CD14-positive monocyte (primary cell): ENCODE results near the gene TNRC6A. TPM values are rescaled to one million over a fixed set of nuclear protein-coding genes. Genes with fewer than 3 reads are reported as not detected.

Experiments used
- DNase-seq, 3 donors: peaks; one replicate each; pipeline ENCODE4 v3.0.0-alpha.2; 2011 to 2022
- H2AFZ ChIP-seq: 2 replicates; pipeline ENCODE4 v1.6.0; 2012; ENCODE audit warnings: mild to moderate bottlenecking, low read depth, low read length, inconsistent platforms; ENCODE audit not compliant: insufficient read depth, poor library complexity, severe bottlenecking
- H3K27ac ChIP-seq, 2 donors: 1 replicate in 1 of 2; 2 replicates in 1 of 2; pipeline ENCODE4 v1.5.1; 2012 to 2013; ENCODE audit warnings: low read length in 2 of 2, control low read depth in 1 of 2, inconsistent platforms in 1 of 2, low read depth in 1 of 2, mild to moderate bottlenecking in 1 of 2
- H3K27me3 ChIP-seq, 2 donors: one replicate each; pipeline versions ENCODE4 v1.6.0 to v1.6.1; 2011 to 2013; ENCODE audit warnings: low read length in 2 of 2; ENCODE audit not compliant: control insufficient read depth in 2 of 2, insufficient read depth in 2 of 2
- H3K36me3 ChIP-seq, 2 donors: replicated peaks in 1 of 2; 1 replicate in 1 of 2; 2 replicates in 1 of 2; pipeline versions ENCODE4 v1.5.1 to v1.6.1; 2012 to 2013; ENCODE audit warnings: low read length in 2 of 2, control low read depth in 1 of 2, inconsistent platforms in 1 of 2, mild to moderate bottlenecking in 1 of 2; ENCODE audit not compliant: insufficient read depth in 2 of 2, control insufficient read depth in 1 of 2
- H3K4me1 ChIP-seq, 2 donors: 1 replicate in 1 of 2; 2 replicates in 1 of 2; pipeline versions ENCODE4 v1.5.1 to v1.6.1; 2012 to 2013; ENCODE audit warnings: low read length in 2 of 2, control low read depth in 1 of 2, inconsistent platforms in 1 of 2, mild to moderate bottlenecking in 1 of 2, moderate library complexity in 1 of 2; ENCODE audit not compliant: insufficient read depth in 2 of 2, control insufficient read depth in 1 of 2
- H3K4me2 ChIP-seq: replicated peaks from 2 replicates; pipeline ENCODE3; 2012; ENCODE audit warnings: low read length, moderate library complexity, mild to moderate bottlenecking; ENCODE audit not compliant: poor library complexity, severe bottlenecking; ENCODE audit errors: extremely low read depth
- H3K4me3 ChIP-seq, 3 experiments: fragments of 200-600 bp in 1 of 3; sonication (generic) in 1 of 3; replicated peaks in 1 of 3; 1 replicate in 2 of 3; 2 replicates in 1 of 3; pipeline ENCODE4 v1.5.1; 2011 to 2013; ENCODE audit warnings: low read length in 3 of 3, mild to moderate bottlenecking in 3 of 3, control low read depth in 2 of 3, low read depth in 2 of 3, inconsistent platforms in 1 of 3, moderate library complexity in 1 of 3
- H3K79me2 ChIP-seq: 2 replicates; pipeline ENCODE4 v1.6.0; 2012; ENCODE audit warnings: mild to moderate bottlenecking, control low read depth, inconsistent platforms, low read length, moderate library complexity; ENCODE audit not compliant: insufficient read depth
- H3K9ac ChIP-seq: 2 replicates; pipeline ENCODE4 v1.6.0; 2017; ENCODE audit warnings: low read length, mild to moderate bottlenecking; ENCODE audit not compliant: insufficient read depth, poor library complexity, severe bottlenecking
- H3K9me3 ChIP-seq, 2 donors: replicated peaks in 1 of 2; 1 replicate in 1 of 2; 2 replicates in 1 of 2; pipeline versions ENCODE4 v1.5.1 to v1.6.1; 2012 to 2013; ENCODE audit warnings: low read length in 2 of 2, control low read depth in 1 of 2; ENCODE audit not compliant: control insufficient read depth in 1 of 2, insufficient read depth in 1 of 2
- H4K20me1 ChIP-seq: 2 replicates; pipeline ENCODE4 v1.6.0; 2012; ENCODE audit warnings: mild to moderate bottlenecking, low read length, control low read depth, moderate library complexity; ENCODE audit not compliant: insufficient read depth
- H3K27ac Mint-ChIP-seq, 7 donors: one replicate each; pipeline ENCODE4 v1.8.0; 2020; ENCODE audit warnings: mild to moderate bottlenecking in 7 of 7, mixed read lengths in 7 of 7, moderate library complexity in 6 of 7, inconsistent platforms in 2 of 7
- H3K27me3 Mint-ChIP-seq, 3 donors: one replicate each; pipeline ENCODE4 v1.8.0; 2021 to 2022; ENCODE audit warnings: low read depth in 3 of 3, mild to moderate bottlenecking in 3 of 3, mixed read lengths in 3 of 3, moderate library complexity in 3 of 3, inconsistent platforms in 1 of 3
- H3K36me3 Mint-ChIP-seq, 2 donors: one replicate each; pipeline ENCODE4 v1.8.0; 2020; ENCODE audit warnings: mixed read lengths in 2 of 2, inconsistent platforms in 1 of 2, mild to moderate bottlenecking in 1 of 2
- H3K4me1 Mint-ChIP-seq: one replicate; pipeline ENCODE4 v1.8.0; 2020; ENCODE audit warnings: mild to moderate bottlenecking, mixed read lengths
- H3K4me3 Mint-ChIP-seq, 2 donors: one replicate each; pipeline ENCODE4 v1.8.0; 2020; ENCODE audit warnings: mild to moderate bottlenecking in 2 of 2, mixed read lengths in 2 of 2, moderate library complexity in 1 of 2
- H3K9me3 Mint-ChIP-seq, 7 donors: one replicate each; pipeline ENCODE4 v1.8.0; 2020 to 2022; ENCODE audit warnings: mixed read lengths in 7 of 7, mild to moderate bottlenecking in 6 of 7, moderate library complexity in 6 of 7, inconsistent platforms in 2 of 7
- WGBS: methylation state at CpG from one replicate; pipeline ENCODE4 v1.1.5; 2013; ENCODE audit warnings: missing lambda C conversion rate; ENCODE audit not compliant: insufficient coverage; 5-methylcytosine and 5-hydroxymethylcytosine counted together
- intact Hi-C, 2 donors: fragments of 100-400 bp; cut with micrococcal nuclease; formaldehyde crosslinking; loops; one replicate each; pipeline versions ENCODE4 v1.15.0 to v1.15.1; 2023
- polyA plus RNA-seq, 3 donors: library from polyadenylated mRNA; depleted of rRNA in 1 of 3; unstranded in 2 of 3; stranded (reverse) in 1 of 3; fragments of 300-500 nt in 2 of 3; fragments of >200 nt in 1 of 3; fragmentation: Illumina TruSeq in 2 of 3; gene quantifications; 1 replicate in 2 of 3; 2 replicates in 1 of 3; pipeline ENCODE4 v1.2.3, GENCODE V29; 2012 to 2021
- TF ChIP-seq, protein P1 (sequence below): fragments of 200-600 bp; IDR thresholded peaks from one replicate; pipeline ENCODE4 v1.8.0; 2022; ENCODE audit warnings: antibody characterized with exemption, mild to moderate bottlenecking

TNRC6A gene
- polyA plus RNA-seq, 3 donors: 3.3 to 36.1 (median 4.0) TPM

GRCh38 chr16:24815021-24815420, 85.6 kb downstream of the TNRC6A start:
- Histone ChIP-seq H3K4me3 (no peak overlapping the region), H3K4me2 (no peak overlapping the region), H3K79me2 (no peaks in the 10 kb centered on the region), H2AFZ (no peak overlapping the region), H4K20me1 (peaks cover 4% of the 10 kb centered on the region), H3K9me3 (no peaks in the 10 kb centered on the region), H3K27ac (no peak overlapping the region), H3K36me3 (peaks cover 97 to 100% of the 10 kb centered on the region in 2 donors), H3K9ac (no peak overlapping the region), H3K27me3 (no peaks in the 10 kb centered on the region), H3K4me1 (no peaks in the 10 kb centered on the region)
- Mint-ChIP-seq H3K4me3 (no peak overlapping the region), H3K27ac (peak overlapping the region in 1 of 7 donors; percentile 6), H3K9me3 (no peaks in the 10 kb centered on the region), H3K36me3 (peaks cover 87 to 92% of the 10 kb centered on the region in 2 donors), H3K27me3 (no peaks in the 10 kb centered on the region), H3K4me1 (no peaks in the 10 kb centered on the region)
- WGBS: 98% methylated on average over 6 of the region's 7 CpGs
- DNase-seq: no peak
- TF ChIP-seq, protein P1, sequence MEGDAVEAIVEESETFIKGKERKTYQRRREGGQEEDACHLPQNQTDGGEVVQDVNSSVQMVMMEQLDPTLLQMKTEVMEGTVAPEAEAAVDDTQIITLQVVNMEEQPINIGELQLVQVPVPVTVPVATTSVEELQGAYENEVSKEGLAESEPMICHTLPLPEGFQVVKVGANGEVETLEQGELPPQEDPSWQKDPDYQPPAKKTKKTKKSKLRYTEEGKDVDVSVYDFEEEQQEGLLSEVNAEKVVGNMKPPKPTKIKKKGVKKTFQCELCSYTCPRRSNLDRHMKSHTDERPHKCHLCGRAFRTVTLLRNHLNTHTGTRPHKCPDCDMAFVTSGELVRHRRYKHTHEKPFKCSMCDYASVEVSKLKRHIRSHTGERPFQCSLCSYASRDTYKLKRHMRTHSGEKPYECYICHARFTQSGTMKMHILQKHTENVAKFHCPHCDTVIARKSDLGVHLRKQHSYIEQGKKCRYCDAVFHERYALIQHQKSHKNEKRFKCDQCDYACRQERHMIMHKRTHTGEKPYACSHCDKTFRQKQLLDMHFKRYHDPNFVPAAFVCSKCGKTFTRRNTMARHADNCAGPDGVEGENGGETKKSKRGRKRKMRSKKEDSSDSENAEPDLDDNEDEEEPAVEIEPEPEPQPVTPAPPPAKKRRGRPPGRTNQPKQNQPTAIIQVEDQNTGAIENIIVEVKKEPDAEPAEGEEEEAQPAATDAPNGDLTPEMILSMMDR: no peak
- intact Hi-C loops: no loop called here

DNA sequence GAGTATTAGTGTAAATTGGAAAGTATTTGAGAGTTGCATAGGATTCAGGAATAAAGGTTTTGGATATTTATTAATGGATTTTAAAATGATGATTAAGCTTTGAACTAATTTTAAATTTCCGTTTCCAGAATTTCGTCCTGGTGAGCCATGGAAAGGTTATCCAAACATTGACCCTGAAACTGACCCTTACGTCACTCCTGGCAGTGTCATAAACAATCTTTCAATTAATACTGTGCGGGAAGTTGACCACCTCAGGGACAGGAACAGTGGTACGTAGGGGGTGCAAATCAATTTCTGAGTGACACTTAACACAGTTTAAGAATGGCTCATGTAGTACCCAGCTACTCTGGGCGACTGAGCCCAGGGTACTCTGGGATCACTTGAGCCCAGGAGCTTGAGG, 87.2 kb downstream of the TNRC6A start:
- Histone ChIP-seq H3K36me3 (peaks cover 97 to 100% of the 10 kb centered on the region in 2 donors), H3K4me1 (no peaks in the 10 kb centered on the region), H3K79me2 (no peaks in the 10 kb centered on the region), H3K9ac (no peak overlapping the region), H3K27ac (no peak overlapping the region), H3K4me2 (no peak overlapping the region), H2AFZ (no peak overlapping the region), H3K4me3 (no peak overlapping the region), H4K20me1 (no peaks in the 10 kb centered on the region), H3K9me3 (no peaks in the 10 kb centered on the region), H3K27me3 (no peaks in the 10 kb centered on the region)
- 96% methylated on average over 3 of the region's 6 CpGs for WGBS
- intact Hi-C loops: no loop called here
- no peak overlapping the region for H3K4me3 Mint-ChIP-seq
- no peaks in the 10 kb centered on the region for H3K27me3 Mint-ChIP-seq
- H3K4me1 Mint-ChIP-seq: no peaks in the 10 kb centered on the region
- no peak overlapping the region for H3K27ac Mint-ChIP-seq
- H3K9me3 Mint-ChIP-seq: no peaks in the 10 kb centered on the region
- no peak for DNase-seq
- H3K36me3 Mint-ChIP-seq: peaks cover 88 to 93% of the 10 kb centered on the region in 2 donors
- TF ChIP-seq, protein P1: no peak
